Inflammatory macrophage (primary cell): ENCODE data around the gene METTL26.

ENCODE experiments used
- DNase-seq, 2 donors: peaks; one replicate each; pipeline ENCODE4 v3.0.0-alpha.2; 2020 to 2022

The METTL26 gene

DNA sequence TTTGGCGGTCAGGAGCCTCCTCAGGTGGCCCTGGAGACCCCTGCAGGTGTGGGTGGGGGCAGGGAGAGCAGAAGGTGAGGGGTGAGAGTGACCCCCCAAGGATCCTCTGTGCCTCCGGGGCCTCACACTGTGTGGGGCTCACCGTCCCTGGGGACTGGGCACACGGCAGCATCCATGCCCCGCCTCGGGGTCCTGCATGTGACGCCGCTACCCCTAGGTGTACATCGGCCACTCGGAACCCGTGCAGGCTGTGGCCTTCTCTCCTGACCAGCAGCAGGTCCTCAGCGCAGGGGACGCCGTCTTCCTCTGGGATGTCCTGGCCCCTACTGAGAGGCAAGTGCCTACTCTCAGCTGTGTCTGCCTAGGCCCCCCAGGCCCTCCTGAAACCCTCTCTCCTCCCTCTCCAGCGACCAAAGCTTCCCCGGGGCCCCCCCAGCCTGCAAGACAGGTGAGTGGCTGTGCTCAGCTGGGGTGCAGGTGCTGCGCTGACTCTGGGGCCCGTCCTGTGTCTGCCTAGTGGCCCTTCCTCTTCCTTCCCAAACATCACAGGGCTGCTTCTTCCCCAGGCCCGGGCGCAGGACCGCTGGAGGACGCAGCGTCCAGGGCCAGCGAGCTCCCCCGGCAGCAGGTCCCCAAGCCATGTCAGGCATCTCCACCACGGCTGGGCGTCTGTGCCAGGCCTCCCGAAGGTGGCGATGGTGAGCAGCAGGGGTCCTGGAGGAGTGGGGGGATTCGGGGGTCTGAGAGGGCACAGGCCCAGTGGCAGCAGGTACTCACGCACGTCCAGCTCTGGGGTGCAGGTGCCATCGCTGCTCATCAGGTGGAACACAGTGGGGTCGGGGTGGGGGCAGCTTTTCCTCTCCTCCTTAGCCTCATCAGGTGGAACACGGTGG is 22.8 kb upstream of the METTL26 start:
- no peak for DNase-seq

DNA sequence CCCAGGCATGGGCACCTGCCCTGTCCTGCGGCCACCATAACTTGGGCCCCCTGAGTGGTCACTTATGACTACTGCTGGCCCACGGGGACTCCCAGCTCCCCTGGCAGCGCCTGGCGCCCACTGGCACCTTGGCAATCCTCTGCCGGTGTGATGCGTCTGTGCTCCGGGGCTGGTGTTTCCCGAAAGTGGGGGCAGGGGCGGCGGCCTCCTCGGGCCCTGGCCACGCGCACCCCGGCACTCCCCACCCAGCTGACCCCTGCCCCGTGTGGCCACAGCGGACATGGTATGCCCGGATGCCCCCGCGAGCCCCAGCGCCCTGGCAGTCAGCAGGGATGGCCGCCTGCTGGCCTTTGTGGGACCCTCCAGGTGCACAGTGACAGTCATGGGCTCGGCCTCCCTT is 21.4 kb upstream of the METTL26 start:
- no peak for DNase-seq

DNA sequence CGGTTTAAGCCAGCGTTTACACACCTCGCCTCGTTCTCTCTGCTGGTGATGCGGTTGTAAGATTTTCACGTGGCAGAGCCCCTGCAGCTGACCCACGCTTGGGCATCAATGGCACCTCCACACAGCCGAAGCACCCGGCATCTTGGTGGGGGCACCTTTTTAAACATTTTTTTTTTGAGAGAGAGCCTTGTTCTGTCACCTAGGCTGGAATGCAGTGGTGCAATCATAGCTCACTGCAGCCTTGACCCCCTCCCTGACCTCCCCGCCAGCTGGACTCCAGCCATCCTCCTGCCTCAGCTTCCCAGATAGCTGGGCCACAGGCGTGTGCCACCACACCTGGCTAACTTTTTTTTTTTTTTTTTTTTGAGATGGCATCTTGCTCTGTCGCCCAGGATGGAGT is 17.9 kb upstream of the METTL26 start:
- no peak for DNase-seq

DNA sequence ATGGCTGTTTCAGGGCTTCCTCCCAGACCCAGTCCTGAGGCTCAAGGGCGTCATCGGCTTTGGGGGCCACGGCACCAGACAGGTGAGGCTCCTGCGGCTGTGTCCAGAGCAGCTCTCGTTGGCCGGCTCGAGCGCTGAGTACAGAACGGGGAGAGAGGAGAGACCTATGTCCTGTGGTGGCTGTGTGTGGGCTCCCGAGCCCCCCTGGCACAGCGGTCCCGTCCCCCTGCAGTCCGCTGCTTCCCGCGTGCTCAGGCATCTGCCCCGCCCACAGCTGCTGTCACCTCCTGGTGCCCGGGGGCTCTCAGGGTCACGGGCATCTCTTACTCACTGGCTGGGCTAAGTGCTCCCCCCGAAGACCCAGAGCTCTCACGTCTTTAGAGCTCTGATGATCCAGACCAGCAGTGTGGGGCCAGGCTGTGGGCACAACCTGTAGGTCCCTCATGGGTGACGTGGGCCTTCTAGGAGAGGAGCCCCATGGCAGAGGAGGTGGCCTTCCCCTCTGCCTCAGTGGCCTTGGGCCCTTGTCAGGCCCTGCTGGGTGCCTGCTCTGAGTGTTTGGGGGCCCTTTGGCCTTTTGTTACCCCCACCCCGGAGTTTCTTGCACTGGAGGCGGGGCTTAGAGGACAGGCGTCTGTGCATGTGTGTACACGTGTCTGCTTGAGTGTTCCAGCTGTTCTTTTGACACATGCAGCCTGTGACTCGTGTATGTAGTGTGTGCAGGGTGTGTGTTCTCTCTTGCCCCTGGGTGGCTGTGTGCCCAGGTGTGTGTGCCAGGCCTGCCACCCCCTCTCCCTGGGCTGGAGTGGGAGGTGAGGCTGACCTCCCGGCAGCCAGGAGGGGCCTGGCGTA is 16.6 kb upstream of the METTL26 start:
- no peak for DNase-seq

DNA sequence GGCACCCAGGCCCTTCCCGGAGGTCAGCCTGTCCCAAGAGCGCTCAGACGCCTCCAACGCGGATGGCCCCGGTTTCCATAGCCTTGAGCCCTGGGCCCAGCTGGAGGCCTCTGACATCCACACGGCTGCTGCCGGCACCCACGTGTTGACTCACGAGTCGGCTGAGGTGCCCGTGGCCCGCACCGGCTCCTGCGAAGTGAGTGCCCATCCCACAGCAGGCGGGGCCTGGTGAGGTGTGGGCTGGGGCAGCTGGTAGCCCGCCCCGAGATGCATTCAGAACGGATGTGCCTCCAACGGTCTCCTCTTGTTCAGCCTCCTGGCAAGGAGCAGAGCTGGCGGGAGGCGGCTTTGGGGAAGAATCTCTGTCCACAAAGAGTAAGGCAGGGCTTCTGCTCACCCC is 15.7 kb upstream of the METTL26 start:
- DNase-seq = no peak

DNA sequence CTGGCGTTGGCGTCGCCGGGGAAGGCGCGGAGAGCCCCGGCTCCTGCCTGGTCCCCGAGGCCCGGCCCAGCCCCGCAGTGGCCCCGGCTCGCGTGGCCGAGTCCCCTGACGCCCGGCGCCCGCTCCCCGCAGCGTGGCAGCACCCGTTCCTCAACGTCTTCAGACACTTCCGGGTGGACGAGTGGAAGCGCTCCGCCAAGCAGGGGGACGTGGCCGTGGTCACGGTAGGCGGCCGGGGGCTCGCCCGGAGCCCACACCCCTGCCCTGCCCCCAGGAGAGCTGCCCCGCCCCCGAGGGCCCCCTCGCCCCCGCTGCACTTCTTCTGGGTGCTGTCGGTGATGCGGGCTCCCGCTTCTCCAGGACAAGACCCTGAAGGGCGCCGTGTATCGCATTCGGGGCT is 13.5 kb upstream of the METTL26 start:
- peak in 1 of 2 donors; percentile 16 for DNase-seq

DNA sequence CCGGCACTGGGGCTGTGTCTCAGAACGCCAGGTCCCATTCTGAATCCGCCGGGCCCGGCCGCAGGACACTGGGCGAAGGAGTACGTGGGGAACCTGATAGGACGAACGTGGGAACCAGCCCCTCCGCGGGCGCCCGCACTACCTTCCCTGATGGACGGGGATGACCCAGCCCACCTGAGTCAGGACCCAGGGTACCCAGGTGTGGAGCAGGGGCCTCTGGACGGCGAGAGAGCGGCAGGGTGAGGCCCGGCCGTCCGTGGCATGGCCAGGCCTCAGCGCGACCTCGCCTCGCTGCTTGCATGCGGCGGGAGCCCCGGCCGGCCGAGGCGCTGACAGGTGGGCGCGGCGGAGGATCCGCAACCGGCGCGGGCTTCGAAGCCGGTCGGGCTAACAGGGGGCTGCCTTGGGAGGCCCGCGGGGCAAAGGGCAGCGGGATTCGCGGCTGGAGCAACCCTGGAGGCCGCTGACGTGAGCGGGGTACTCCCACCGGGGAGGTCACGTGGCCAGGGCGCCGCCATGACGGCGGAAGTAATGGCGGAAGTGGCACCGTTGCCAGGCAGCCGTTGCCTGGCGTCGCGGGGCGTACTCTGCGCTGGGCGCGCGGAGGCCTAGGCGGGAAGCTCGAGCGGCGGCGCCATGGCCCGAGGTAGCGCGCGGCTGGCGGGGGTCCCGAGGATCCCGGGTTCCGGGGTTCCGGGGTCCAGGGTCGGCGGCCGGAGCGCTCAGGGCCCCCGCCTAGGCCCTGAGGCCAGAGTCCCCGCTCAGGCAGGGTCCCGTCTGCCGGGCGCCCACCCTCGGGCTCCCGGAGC is 12.9 kb upstream of the METTL26 start, which contains the start of gene WDR90:
TSS of gene WDR90 (plus strand) at position 585 of the 809 bp plus-strand sequence. CDS start at position 637, 52 bp downstream.
- peak; percentile 93 to 97 for DNase-seq

DNA sequence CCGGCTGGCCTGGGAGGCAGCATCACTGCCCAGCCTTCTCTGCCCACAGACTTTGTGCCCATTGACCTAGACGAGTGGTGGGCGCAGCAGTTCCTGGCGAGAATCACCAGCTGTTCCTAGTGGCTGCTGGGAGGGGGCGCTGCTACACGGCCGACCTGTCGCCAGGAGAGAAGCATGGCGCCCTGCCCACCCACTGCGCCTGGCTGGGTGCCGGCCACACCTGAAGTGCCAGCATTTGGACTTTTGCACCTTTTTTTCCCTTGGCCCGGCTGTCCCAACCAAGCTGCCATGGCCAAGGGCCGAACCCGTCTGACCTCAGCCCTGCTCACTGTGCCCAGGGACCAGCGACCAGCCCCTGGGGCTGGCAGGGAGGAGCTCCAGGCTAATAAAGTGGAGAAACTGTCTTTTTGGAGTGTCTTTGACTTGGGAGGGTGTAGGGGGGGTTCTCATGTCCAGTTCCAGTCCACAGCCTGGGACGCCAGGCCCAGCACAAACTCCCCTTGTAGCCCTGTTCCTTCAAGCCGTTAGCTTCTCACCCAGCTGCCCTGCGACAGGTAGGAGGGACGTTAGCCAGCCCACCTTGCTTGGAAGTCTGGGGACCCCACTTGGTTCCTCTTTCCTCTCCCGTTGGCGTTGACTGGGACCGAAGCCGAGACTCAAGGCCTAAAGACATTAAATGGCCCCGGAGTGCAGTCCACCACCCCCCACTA is 12.1 kb upstream of the METTL26 start:
- DNase-seq = peak; percentile 41 to 65

DNA sequence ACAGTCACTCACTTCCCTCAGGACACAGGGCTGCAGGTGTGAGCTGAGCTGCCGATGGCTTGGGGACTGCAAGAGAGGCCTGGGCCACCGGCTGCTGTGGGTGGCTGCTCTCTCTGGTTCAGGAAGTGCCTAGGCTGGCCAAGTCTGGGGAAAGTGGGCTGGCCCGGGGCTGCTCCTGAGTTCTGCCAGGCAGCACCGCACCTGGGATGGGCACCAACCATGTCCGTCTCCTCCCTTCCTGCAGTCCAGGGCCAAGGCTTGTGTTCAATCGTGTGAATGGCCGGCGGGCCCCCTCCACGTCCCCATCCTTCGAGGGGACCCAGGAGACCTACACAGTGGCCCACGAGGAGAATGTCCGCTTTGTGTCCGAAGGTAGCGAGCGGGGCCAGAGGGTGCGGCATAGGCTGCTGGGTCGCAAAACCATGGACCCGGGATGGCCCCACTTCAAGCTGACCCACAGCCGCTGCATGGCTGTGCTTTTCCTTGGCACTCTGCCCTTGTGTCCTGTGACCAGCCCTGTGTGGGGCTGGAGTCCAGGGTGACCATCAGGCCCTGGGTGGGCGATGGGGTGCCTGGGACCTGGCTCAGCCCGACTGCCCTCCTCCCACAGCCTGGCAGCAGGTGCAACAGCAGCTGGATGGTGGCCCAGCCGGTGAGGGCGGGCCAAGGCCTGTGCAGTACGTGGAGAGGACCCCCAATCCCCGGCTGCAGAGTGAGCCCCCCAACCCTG is 11.2 kb upstream of the METTL26 start:
- no peak for DNase-seq

DNA sequence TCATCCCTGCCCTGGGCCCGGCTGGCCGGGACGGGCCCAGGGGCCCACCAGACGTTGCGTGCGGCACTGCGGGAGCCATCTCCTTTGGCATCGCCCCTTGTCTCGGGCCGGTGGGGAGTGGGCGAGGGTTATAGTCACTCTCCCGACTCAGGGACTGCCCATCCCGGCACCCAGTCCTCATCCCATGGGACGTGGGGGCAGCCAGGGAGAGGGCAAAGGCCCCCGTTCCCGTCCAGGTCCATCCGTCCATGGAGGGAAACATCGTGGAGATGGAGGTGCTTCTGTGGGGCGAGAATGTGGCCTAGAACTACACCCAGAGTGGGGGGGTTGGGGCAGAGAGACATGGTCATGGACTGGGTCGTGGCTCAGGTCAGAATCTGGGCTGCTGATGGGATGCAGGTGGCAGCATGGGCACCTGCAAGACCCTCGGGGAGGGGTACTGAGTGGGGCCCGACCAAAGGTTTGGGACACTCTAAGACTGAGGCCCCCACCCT is 10.6 kb upstream of the METTL26 start:
- DNase-seq = no peak

DNA sequence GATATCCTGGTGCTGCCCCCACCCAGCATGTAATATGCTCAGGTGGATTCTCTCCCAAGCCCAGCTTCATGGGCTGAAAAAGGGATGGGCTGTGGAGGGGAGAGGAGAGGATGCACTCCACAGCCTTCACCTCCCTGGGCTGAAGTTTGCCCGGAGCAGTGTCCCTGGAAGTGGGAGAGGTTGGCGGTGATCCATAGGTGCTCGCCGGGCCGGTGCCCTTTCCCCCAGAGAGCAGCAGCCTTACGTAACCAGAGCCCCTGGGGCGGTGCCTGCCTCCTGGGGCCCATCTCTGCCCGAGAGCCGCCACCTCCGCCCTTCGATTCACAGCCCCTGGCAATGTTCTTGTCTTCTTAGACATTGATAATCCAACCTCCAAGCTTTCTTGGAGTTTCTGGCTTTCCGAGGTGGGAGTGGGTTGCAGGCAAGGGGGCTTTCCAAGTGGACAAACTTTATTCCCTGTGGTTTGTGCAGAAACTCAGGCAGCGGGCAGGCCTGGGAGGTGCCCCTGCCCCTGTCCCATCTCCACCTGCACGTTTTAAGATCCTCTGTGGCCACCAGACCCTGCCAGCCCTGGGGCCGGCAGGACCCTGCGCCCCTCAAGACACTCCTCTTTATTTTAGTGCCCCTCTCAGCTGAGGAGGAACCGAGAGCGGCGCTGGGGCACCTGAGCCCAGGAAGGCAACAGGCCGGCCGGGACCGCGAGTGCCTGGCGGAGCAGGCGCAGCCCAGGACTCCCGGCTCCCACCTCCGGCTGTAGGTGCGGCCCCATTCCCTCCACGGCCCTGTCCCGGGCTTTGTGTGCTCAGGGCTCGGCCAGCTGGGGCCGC is 10.0 kb upstream of the METTL26 start:
- no peak for DNase-seq

DNA sequence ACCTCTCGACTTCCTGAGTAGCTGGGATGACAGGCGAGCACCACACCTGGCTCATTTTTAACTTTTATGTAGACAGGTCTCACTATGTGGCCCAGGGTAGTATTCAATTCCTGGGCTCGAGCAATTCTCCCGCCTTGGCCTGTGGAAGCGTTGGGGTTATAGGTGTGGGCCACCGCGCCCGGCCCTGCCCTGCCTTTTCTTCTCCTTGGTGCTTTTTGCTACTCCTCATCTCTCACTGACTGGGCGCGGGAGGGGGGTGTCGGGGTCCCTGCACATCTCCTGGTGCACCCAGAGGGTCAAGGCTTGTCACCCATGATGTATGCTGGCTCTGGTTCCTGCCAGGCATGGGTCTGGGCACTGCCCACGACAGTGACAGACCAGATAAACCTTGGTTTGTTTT is 8.5 kb upstream of the METTL26 start:
- DNase-seq = no peak

DNA sequence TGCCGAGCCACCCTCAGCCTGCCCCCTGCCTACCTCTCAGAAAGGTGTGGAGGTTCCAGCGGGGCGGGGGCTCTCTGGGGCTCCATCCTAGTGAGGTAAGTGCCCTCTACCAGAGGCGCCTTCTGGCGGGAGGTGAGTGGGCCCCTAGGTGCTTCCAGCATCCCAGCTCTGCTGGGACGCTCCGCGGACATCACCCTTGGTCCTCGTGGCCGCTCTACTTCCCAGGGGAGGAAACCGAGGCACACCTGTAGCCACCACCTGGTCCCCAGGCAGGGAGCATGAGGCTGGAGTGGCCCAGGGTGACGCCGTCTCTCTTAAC is 6.9 kb upstream of the METTL26 start:
- DNase-seq = no peak

DNA sequence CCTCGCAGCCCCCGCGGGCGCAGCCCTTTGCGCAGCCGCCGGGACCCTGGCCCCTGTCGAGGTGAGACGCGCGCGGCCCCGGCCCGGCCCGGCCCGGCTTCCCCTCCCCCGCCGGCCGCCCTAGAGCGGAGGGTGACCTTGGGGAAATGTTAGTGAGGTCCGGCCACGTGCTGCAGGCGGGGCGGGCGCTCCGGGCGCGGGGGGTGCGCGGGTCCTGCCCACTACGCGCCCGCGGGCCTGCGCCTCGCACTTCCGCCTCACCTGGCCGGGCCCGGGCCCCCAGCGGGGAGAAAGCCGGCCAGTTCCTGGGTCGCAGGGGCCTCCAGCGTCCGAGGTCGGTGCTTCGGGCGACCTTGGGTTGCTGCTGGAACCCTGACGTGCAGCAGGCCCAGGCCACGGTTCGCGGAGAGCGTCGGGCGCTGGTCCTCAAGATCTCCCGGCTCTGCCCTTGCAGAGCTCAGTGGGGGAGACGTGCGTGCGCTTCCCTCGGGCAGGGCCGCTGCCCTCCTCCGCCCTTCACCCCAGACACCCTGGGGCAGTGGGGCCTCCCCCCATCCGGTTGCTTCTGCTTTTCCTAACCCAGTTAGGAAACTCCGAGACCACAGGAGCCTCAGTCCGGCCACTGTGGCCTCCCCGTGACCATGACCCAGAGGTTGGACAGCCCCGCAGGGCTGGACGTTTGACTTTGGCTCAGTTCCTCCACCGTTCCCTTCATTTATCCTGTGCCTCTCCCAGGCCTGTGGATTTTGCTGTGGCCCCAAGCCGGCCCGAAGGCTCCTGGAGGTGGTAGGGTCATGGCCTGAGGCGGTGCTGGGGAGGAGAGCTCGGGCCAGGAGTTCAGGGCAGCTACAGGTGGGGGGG is 6.3 kb upstream of the METTL26 start:
- peak; percentile 94 to 96 for DNase-seq

DNA sequence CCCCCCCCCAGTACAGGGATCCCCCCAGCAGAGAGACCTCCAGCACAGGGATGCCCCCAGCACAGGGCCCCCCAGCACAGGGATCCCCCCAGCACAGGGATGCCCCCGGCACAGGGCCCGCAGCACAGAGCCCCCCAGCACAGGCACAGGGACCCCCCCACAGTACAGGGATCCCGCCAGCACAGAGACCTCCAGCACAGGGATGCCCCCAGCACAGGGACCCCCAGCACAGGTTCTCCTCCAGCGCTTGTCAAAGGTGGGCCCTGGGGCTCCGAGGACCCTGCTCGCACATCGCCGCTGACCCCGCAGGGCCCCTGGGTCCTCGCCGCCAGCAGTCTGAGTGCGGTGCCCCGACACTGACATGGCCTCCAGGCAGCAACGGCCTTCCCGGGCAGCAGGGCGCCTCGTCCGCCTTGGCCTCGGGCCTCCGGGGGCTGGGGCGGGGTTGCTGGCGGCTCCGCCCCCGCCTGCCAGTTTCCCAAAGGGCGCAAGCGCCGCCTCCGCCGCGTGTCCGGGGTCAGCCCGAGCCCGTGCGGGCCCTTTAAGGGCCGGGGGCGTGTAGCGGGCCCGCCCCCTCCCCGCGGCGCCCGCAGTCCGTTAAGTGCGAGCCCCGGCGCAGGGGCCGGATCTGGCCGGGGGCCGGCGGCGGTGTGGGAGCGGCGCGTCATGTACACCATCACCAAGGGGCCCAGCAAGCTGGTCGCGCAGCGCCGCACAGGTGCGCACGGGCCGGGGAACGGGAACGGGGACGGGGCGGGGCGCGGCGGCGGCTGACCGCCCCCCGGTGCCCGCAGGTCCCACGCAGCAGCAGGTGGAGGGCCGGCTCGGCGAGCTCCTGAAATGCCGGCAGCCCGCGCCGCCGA is 5.5 kb upstream of the METTL26 start, which contains the start of gene MCRIP2:
TSS of gene MCRIP2 (plus strand) at position 503 of the 863 bp plus-strand sequence. CDS start at position 667, 164 bp downstream.
- peak; percentile 89 to 96 for DNase-seq

DNA sequence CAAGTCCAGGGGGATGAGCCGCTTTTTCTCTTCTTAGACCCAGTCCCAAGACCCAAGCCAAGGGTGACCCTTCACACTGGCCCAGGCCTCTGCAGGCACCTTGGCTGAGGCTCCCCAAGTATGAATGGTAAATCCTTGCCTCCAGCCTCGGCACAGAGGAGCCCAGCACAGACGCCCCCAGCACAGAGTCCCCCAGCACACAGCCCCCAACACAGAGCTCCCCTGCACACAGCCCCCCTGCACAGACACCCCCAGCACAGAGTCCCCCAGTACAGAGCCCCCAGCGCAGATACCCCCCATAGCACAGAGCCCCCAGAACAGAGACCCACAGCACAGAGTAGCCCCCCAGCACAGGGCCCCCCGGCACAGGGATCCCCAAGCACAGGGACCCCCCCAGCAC is 4.5 kb upstream of the METTL26 start:
- no peak for DNase-seq

DNA sequence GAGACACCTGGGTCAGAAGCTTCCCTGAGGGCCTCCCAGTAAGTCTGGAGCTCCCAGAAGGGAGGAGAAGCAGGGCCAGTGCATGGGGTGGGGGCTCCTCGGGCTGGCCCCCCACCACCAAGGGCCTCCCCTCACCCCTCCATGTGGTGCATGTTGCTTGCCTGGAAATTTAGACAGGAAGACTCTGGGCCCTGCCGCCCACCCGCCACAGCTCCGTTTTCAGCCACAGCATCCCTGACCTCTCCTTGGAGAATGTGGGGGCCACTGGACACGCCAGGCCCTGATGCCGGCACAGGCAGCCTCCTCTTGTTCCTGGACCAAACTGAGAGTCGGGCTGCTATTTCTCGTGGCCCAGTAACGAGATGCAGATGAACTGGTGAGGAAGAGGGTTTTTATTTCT is 2.7 kb upstream of the METTL26 start:
- DNase-seq = no peak

DNA sequence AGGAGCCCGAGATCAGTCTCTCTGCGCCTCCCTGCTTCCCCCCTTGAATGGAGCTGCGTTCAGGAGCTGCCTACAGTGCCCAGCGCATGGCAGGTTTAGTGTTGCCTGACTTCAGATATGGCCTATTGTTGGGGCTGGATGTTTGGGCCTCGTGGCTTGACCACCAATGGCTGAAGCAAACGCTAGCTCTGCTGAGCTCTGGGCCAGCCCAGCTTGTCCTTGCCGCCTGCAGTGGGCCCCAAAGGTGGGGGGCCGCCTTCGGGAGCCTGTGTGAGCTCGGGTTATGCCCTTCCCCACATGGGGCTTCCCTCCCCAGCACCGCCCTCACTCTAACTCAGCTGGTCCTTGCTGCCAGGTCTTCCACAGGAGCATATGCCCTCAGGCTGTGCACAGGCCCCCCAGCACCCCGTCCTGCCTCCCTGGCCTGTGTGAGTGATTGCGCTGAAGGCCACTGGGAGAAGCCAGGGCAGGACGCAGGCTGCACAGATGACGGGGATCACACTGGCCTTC is 2.0 kb upstream of the METTL26 start:
- no peak for DNase-seq
